ENCODE data around the gene EYS. TPM values are rescaled to one million over a fixed set of nuclear protein-coding genes. Genes with fewer than 3 reads are reported as not detected.

Gene EYS
- total RNA-seq, 1 experiment from 2014 or later, result not detected

GRCh38 chr6:64777941-64778785, 928.9 kb downstream of the EYS start:
- no CpG with 5 or more reads among the region's 3 CpGs for WGBS (ENCODE audit: extremely low coverage, insufficient read length, low lambda C conversion rate)
- no peaks in the 10 kb centered on the region for H3K27me3 Mint-ChIP-seq (ENCODE audit: low read depth)
- H2AFZ ChIP-seq (ENCODE audit: low read length), result no peak overlapping the region

More at GRCh38 chr6:64777941-64778785, 928.9 kb downstream of the EYS start:
- Histone ChIP-seq H2BK15ac (ENCODE audit: low read depth, low read length) (no peak overlapping the region), H4K8ac (replicated peaks; ENCODE audit: insufficient read length, low read depth, low read length) (no peak overlapping the region), H2BK120ac (ENCODE audit: low read depth, low read length, poor library complexity, severe bottlenecking) (no peak overlapping the region), H3K14ac (ENCODE audit: insufficient read depth, low read length) (no peak overlapping the region), H4K91ac (ENCODE audit: insufficient read length, low read depth, low read length) (no peak overlapping the region), H3K27ac (ENCODE audit: insufficient read length, low read depth, low read length) (no peak overlapping the region), H4K20me1 (ENCODE audit: control insufficient read depth, insufficient read depth, insufficient read length) (no peaks in the 10 kb centered on the region), H3K23ac (ENCODE audit: insufficient read length, low read depth, low read length) (no peak overlapping the region), H3K79me2 (ENCODE audit: insufficient read depth, low read length) (no peaks in the 10 kb centered on the region), H2AK5ac (ENCODE audit: insufficient read length, low read length) (no peak overlapping the region), H3K56ac (ENCODE audit: insufficient read length, low read depth, low read length) (no peak overlapping the region), H3K79me1 (ENCODE audit: insufficient read depth, low read depth, low read length, poor library complexity, severe bottlenecking) (no peaks in the 10 kb centered on the region), H3K4me1 (ENCODE audit: insufficient read depth, low read length) (peaks cover 3% of the 10 kb centered on the region; the same call in 1 of the 2 replicates), H3T11ph (ENCODE audit: low read length) (no peak overlapping the region), H3K9ac (ENCODE audit: extremely low read depth, insufficient read length, low read length) (no peak overlapping the region), H2BK20ac (ENCODE audit: low read depth, low read length, poor library complexity, severe bottlenecking) (no peak overlapping the region), H3K18ac (ENCODE audit: insufficient read length, low read depth, low read length) (no peak overlapping the region), H3K4ac (ENCODE audit: low read depth, low read length) (no peak overlapping the region), H2BK5ac (ENCODE audit: insufficient read length, low read length) (no peak overlapping the region), H4K5ac (ENCODE audit: insufficient read length, low read depth, low read length) (no peak overlapping the region), H3K23me2 (ENCODE audit: insufficient read length, low read depth, low read length, poor library complexity, severe bottlenecking) (no peaks in the 10 kb centered on the region), H3K9me3 (ENCODE audit: control insufficient read depth, low read depth, low read length) (no peaks in the 10 kb centered on the region), H3K27me3 (ENCODE audit: insufficient read depth, low read length) (no peaks in the 10 kb centered on the region), H3K4me2 (ENCODE audit: insufficient read depth, insufficient read length, low read length) (no peak overlapping the region), H2BK12ac (ENCODE audit: insufficient read length, low read depth, low read length) (no peak overlapping the region)
- H3K36me3 Mint-ChIP-seq (ENCODE audit: insufficient read depth in 1 of 3, low read depth in 3 of 3), result peaks cover 0 to 11% (median 2%) of the 10 kb centered on the region in 3 experiments; a peak in 3 of 7 replicates
- peaks cover 7 to 12% of the 10 kb centered on the region in 2 experiments for H3K9me3 Mint-ChIP-seq
- H3K4me3 Mint-ChIP-seq, result no peak overlapping the region
- H3K4me1 Mint-ChIP-seq, result 0 out of 4 replicates have a peak, but pooled peaks cover 0 to 2% of the 10 kb centered on the region in 2 experiments
- TF ChIP-seq CTCF (conservative IDR thresholded peaks at IDR 0.05), result no peak
- DNase-seq, result no peak
- H3K27ac Mint-ChIP-seq, result no peak overlapping the region
